NCI-H2081 treated with DMSO at 0.1 percent for 48 hours (cell line): ENCODE measurements around the gene NLRP5.
"Not testable (repeated sequence)": the region's sequence is repeated elsewhere in the genome, so short reads cannot be mapped to it uniquely, and the experiment has no call there.

Experiments used
- DNase-seq: peaks from one replicate; lab custom pipeline; 2025; lab: John Stamatoyannopoulos, UW

NLRP5 gene

DNA sequence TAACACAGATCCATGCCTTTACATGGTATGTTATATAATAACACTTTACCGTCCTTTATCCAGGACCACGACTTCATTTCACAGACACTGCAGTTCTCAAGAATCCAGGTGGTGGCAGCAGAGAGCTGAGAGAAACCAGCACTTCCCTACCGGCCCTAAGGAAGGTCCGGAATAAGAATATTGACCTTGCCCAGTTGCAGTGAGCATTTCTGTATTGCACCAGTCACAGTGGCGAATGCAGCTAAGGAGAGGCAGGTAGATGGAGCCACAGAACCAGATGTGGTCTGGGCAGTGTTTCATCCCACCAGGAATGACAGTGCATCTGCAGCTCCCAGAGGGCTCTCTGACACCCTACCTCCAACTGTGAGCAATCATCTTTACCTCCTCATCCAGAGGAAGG, 89.9 kb downstream of the NLRP5 start:
- DNase-seq: peak; percentile 20

DNA sequence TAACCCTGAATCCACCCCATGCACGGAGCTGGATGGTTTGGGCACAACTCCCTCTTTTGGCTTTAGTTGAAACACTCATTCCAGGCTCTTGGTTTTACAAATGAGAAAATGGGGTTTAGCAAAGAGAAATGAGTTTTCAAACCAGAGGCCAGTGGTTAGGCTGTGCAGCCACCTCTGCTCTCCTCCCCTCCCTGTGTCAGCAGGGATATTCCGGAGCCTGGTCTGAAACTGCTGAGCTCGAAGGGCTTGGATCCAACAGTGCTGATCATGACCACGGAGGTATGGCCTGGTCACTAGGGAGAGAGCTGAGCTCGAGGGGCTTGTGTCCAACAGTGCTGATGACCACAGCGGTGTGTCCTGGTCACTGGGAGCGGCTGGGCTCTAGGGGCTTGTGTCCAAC, 93.0 kb downstream of the NLRP5 start:
- DNase-seq: no peak

DNA sequence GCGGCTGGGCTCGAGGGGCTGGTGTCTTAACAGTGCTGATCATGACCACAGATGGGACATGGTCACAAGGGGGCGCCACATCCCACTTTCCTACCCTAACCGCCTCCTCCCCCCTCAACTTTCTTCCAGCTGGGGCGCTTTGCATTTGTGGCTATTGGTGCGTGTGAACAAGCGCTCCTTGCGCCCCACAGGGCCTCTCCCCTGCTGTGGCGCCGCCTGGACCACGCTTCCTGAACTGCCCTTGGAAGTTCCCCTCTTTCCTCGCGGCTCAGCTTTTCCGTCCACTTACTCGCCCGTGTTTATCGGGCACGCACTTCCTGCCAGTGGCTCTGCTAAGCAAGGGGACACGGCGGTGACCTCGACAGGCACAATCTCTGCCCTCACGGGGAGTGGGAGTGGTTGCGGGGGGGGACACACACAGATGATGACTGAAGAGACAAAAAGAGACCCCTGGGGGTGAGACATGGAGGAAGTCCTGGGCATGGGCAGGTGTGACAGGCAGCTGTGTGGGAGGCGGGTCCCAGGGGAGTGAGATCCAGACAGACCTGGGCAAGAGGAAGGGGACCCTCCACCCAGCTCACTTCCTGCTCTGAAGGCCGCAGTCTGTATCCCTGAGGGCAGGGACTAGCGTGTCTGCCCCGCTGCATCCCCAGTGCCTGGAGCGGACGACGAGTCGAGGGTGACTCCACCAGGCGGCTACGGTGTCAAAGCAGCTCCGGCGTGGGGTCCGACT, 94.3 kb downstream of the NLRP5 start:
- DNase-seq: peak; percentile 11

DNA sequence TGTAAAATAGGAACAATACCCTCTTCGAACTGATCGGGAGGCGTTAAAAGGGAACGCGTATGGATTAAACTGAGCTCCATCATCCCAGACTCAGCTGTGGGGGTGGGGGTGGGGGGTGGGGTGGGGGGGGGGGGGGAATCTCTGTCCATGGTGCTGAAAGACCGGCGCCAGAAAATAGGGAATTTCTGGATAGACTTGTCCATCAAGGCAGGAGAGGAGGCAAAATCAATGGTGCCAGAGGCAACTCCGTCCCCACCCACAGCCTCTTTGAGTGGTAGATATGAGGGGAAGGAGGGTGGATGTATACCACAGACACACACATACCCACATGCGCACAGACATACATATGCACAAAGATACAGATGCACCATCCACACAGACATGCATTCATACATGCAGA, 97.1 kb downstream of the NLRP5 start:
- DNase-seq: no peak

DNA sequence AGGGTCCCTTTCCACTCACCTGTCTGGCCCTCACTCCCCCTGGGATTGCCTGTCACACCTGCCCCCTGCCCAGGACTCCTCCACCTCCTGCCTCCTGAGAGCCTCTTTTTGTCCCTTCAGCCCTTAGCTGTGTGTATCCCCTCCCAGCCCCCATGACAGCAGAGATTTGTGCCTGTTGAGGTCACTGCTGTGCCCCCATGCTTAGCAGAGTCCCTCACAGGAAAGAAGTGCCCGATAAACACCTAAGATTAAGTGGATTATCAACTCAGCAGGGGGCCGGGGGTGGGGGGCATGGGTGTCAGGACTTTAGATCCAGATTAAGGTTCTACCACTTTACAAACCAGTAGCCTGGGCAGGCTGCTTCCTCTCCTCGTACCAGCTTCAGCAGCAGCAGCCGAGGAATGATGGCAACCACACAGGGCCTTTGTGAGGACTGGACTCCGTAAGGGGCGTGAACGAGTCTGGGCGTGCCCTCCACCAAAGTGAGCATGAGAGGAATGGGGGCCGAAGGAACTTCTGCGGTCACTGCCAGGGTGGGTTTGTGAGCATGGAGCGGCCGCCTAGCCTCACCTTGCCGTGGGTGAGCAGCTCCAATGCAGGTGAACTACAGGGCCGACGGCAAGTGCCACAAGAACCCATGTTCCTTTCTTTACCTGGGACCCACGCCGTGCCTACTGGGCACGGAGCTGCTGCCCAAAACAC, 98.4 kb downstream of the NLRP5 start:
- no peak for DNase-seq

DNA sequence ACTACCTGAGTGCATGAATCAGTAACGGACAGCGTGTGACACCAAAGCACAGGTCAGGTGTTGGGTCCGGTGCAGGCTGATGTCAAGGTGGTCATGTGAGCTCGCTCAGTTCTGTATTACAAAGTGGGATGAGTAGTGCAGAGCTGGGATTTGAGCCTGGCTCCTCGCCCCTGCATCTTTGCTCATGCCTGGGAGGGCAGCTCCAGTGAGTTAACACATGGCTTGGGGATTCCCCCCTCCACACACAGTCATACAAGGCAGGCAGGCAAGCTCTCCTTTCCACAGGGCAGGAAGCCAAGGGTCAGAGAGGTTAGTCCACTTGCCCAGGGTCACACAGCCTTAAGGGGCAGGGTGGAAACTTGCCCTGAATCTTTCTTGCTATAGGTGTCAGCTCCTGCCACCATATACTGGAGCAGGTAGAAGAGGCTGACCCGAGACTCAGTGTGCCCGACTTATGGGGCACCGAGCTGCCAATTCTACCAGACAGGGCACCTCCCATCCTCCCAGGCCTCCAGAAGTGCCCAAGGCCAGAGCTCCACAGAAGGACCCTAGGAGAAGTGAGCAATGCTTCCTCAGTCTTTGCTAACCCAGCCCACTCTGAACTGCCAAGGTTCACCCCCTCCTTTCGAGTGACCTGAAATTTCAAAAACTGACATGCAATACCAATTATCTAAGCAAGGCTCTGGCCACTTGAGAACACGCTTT, 99.1 kb downstream of the NLRP5 start:
- no peak for DNase-seq

DNA sequence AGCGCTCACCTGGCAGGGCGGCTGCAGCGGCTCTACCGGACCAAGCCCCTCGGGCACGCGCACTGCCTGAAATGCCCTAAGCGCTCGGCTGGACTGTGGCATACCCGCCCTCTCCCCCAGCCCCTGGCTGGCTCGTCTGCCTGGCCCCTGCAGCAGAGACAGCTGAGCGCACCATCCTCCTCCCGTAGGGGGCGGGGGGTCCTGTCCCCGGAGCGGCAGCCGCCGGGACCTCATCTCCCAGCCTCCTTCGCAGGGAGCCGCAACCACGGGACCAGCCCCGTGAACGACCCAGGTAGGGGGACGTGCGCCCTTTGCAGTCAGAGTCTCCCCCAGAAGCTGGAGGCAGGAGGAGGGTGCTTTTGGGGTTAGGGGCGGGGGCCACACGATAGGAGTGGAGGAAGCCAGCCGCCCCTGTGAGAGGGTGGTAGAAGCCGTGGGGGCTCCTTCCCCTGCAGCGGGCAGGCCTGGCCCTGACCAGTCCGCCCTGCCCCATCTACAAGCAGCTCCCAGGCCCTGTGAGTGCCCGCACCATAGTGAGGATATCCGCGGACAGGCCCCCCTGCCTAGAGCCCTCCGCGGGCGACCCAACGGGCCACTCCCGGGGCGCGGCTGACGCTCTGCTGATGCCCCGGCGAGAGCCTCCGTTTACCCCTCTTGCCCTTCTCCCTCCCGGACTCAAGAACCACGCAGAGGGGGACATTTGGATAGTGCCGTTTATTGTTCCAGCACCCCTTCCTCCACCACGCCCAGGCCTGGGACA, 100.3 kb downstream of the NLRP5 start:
- no peak for DNase-seq

DNA sequence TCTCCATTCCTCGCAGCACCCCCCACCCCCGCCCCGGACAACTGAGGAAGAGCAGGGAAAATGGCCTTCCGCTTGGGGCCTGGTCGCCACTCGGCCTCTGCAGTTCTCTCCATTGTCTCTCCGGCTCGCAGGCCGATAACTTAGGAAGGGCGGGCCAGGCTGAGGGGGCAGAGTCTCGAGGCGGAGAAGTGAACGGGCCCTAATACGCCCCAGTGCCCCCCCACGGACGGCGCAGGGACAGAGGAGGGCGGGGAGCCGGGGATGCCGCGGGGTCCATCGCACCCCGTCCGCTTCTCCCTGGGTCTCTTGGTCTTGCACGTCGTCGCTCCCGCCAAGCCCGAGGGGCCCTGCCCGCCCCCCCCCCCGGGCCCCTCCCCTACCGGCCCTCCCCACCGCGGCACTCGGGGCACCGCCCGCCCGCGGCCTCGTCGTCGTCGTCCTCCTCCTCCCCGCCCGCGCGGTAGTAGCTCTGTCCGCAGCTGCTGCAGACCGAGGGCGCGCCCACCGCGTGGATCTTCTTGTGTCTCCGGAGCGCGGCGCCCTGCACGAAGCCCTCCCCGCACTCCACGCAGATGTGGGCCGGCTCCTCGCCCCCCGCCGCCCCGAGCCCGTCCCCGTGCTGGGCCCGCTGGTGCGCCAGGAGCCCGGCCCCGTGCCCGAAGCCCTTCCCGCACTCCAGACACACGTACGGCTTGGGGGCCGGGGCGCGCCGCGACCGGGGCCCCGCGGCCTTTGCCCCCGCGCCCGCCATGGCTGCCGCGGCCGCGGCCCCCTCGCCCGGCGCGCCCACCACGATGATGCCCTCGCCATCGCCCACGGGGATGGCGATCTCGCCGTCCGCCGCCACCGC, 101.3 kb downstream of the NLRP5 start:
- no peak for DNase-seq

DNA sequence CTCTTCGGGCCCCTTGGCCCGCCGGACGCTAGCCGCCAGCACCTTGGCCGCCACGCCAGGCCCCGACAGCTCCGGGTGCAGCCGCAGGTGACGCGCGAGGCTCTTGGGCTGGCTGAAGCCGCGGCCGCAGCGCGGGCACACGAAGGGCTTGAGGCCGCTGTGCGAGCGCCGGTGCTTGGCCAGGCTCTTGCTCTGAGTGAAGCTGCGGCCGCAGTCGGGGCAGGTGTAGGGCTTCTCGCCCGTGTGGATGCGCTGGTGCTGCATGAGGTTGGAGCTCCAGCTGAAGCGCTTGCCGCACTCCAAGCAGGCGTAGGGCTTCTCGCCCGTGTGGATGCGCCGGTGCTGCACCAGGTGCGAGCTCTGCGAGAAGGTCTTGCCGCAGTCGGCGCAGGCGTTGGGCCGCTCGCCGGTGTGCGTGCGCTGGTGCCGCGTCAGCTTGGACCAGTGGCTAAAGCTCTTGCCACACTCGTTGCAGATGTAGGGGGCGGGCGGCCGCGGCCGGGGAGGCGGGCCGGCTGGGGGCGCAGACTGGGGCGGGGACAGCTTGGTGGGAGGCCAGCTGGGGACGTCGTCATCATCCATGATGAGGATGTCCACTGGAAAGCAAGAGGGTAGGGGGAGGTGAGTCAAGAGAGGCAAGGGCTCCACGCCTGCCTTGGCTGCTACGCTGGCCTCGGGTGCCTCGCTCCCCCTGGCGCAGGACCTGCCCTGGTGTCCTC, 102.1 kb downstream of the NLRP5 start:
- DNase-seq: no peak

DNA sequence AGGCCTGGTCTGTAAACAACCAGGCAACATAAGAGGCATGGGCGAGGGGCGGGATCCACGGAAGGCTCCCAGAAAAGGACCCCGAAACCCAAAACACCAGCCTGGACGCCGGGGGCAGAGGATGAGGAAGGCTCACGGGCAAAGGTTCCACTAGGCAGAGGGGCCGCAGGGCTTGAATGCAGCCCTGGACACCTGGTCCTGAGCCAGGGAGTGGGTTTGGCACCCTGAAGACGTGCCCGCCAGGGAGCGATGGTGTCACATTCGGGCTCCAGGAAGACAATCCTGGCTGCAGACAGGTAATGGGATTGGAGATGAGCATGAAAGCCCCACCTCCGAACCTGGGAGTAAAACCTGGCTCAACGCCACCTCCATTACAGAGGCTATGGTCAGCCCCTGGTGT, 102.8 kb downstream of the NLRP5 start:
- DNase-seq: no peak

DNA sequence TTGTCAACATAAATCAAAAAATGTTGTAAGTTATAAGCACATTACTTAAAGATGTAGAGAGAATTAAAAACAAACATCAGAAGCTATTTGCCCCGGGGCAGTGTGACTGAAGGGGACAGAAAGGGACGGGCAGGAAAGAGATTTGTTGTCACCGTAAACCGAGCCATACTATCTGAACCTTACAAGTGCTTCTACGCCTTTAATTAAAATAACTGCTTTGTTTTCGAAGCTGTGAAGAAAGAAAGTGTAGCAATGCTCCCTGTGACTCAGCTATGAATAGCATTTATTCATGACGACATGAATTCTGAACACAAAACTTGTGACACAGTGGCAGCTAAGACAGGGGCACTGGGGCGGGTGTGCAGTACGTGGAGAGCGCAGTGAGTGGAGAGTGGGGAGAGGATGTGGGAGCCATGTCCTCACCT, 104.5 kb downstream of the NLRP5 start:
- no peak for DNase-seq

DNA sequence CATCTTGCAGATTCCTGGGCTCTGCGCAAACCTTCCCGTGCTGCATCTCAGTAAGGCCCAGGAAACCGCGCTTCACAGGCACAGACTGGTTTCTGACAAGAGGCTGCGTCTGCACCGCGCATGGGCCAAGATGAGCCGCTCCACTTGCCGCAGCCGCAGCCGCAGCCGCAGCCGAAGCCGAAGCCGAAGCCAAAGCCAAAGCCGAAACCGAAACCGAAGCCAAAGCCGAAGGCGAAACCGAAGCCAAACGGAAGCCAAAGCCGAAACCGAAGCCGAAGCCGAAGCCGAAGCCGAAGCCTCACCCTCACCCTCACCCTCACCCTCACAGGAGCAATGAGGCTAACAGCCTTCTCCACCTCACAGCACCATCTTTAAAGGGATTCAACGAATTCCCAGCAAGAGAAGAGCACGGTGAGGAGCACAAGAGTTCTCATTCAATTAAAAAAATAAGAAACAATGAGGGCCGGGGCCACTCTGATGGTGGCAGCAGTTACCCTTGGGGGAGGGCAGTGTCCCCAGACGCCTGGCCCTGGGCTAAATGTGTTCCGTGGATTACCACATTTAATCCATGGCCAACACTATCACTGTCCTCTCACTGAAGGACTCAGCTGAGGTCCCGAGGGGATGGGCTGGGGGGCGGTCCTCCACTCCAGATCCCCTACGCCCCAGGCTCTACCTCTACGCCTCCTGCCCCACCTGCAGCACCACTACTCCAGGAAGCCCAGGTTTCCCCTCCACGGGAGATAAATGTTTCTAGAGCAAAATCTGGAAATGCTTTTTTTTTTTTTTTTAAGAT, 105.4 kb downstream of the NLRP5 start:
- DNase-seq: no peak

DNA sequence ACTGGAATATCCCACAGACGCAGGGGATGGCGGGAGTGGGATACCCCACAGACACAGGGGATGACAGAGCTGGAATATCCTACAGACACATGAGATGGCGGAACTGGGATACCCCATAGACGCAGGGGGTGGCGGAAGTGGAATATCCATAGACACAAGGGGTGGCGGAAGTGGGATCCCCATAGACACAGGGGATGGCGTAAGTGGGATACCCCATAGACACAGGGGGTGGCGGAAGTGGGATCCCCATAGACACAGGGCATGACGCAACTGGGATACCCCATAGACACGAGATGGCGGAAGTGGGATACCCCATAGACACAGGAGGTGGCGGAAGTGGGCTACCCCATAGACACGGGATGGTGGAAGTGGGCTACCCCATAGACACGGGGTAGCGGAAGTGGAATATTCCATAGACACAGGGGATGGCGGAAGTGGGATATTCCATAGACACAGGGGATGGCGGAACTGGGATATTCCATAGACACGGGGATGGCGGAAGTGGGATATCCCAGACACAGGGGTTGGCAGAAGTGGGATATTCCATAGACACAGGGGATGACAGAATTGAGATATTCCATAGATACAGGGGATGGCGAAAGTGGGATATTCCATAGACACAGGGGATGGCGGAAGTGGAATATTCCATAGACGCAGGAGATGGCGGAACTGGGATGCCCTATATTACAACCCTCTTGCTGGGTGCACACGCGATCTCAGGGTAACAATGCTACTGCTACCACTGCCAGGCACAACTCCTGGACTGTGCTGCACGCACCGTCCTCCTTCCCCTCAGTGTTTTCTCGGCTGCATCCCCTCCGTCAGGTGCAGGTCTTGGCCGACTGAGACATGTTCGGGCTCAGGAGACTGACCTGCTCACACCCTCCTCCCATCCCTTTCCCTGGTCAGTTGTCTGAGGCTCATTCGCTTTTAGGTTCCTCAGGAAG, 106.4 kb downstream of the NLRP5 start:
- DNase-seq: no peak

DNA sequence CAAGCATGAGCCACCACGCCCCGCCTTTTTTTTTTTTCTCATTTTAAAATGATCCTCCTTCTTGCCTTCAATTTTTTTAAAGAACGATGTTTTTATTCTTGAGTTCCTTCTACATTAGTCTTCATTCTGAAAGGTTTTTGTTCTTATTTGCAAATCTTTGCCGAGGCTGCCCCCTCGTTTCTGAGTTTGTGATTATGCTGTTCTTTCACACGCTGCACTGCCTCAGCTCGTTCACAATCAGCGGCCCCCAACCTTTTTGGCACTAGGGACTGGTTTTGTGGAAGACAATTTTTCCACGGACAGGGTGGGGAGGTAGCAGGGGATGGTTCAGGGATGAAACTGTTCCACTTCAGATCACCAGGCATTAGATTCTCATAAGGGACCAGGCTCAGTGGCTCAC, 107.9 kb downstream of the NLRP5 start:
- no peak for DNase-seq

DNA sequence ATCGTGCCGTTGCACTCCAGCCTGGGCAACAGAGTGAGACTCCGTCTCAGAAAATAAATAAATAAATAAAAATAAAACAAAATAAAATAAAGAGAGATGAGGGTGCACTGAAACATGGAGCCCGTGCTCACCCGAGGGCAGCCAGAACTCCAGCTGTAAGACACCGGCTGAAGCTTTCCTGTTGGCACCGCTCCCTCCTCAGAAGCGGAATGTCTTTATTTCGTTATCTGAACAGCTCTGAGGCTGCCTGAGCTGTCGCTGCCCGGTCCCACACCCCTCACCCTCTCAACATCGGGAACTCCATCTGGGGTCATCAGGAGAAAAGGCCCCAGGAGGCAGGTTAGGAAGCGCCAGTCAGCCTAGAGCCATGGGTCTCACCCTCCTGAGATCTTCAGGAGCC, 110.1 kb downstream of the NLRP5 start:
- DNase-seq: no peak

DNA sequence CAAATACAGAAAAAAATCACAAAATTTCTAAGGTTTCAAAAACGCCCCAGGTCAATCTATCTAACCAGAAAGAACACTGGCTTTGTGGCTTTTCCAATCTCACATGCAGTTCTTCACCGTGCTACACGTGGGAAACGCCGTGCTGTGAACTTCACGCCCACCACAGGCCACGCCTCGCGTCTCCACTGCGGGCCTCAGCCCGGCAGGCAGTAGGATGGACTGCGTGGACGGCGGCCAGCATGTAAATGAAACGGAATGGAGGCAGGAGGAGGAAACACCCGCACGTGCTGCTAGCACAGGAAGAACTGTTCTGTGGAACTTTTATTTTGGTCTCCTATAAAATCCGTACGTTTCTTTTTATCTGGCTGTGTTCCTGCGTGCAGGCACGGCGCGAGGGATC, 110.7 kb downstream of the NLRP5 start:
- no peak for DNase-seq

DNA sequence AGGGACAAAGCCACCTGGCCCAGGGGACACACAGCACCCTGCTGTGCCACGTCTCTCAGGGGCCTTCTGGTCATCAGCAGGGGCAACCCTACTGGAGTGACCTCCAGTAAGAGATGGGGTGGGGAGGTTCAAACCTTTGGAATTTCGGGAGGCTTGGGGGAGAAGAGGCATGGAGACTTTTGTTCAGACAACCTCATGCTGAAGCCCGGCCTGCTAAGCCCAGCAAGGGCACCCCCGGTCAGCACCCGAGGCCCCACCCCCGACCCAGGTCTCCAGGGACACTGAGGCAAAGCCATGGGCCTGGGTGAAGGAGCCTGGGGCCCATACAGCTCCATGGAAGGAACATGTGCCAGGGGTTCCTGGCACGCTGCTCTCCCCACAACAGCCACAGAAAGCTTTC, 111.2 kb downstream of the NLRP5 start:
- DNase-seq: no peak

DNA sequence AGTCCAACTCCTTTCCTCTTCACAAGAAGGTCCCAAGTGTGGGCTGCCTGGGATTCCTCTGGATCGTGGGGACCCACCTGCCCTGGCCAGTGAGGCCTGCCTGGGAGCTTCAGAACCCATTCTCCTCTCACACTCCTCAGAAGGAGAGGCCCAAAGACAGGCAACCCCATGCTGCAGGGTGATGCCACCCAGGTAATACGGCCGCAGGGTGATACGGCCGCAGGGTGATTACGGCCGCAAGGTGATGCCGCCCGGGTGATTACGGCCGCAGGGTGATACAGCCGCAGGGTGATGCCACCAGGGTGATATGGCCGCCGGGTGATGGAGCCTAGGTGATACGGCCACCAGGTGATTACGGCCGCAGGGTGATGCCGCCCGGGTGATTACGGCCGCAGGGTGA, 111.7 kb downstream of the NLRP5 start:
- DNase-seq: not testable (repeated sequence)
